Measurements from ENCODE around the gene OGFOD2. TPM values are rescaled to one million over a fixed set of nuclear protein-coding genes. Genes with fewer than 3 reads are reported as not detected.

OGFOD2 gene
- total RNA-seq, 1 donor from 2014 or later: 9.1 TPM

Other genes starting within 250 kb of the OGFOD2 start
- under 0.01 and 0.04 TPM in 2 replicates for gene HCAR1, start 244.4 kb upstream of the OGFOD2 start, total RNA-seq
- gene DENR, start 222.4 kb upstream of the OGFOD2 start, total RNA-seq: 41.4 and 43.0 TPM in 2 replicates
- gene CCDC62, start 200.7 kb upstream of the OGFOD2 start, total RNA-seq: 0.39 and 0.46 TPM in 2 replicates
- 121 and 150 TPM in 2 replicates for gene HIP1R, start 139.8 kb upstream of the OGFOD2 start, total RNA-seq
- gene VPS37B, start 79.1 kb upstream of the OGFOD2 start, total RNA-seq: 10.6 and 15.7 TPM in 2 replicates
- gene ABCB9, start 8.8 kb upstream of the OGFOD2 start, total RNA-seq: 10.3 and 10.7 TPM in 2 replicates
- 214 and 261 TPM in 2 replicates for gene ARL6IP4, start 5.4 kb downstream of the OGFOD2 start, total RNA-seq
- gene PITPNM2, start 175.8 kb downstream of the OGFOD2 start, total RNA-seq: 5.7 and 8.7 TPM in 2 replicates

All from pulmonary artery endothelial cell (primary cell).